LNCaP clone FGC (cell line): Measurements from ENCODE around the gene GRIN2A.

Experiments used
- DNase-seq: peaks from one replicate; pipeline ENCODE4 v3.0.0-alpha.2; 2011; ENCODE audit warnings: low read depth
- H3K4me3 ChIP-seq: 2 replicates; pipeline ENCODE4 v1.5.1; 2011; ENCODE audit warnings: mild to moderate bottlenecking, low read depth, low read length, control low read depth
- CTCF ChIP-seq: IDR thresholded peaks from 2 replicates; pipeline ENCODE4 v1.5.1; 2012; ENCODE audit warnings: mild to moderate bottlenecking; ENCODE audit not compliant: control insufficient read depth, insufficient read depth; ENCODE audit errors: extremely low read depth

The GRIN2A gene

GRCh38 chr16:10205688-10206087 is 23.5 kb upstream of the GRIN2A start:
- no peak overlapping the region for H3K4me3 ChIP-seq
- DNase-seq: no peak
- no peak for TF ChIP-seq CTCF

- no peak overlapping the region for H3K4me3 ChIP-seq
- no peak for DNase-seq
- TF ChIP-seq CTCF: no peak
These were observed 20.4 kb upstream of the GRIN2A start for GRCh38 chr16:10202649-10203048.

- DNase-seq: no peak
- no peak overlapping the region for H3K4me3 ChIP-seq
- TF ChIP-seq CTCF: no peak
These were observed 18.7 kb upstream of the GRIN2A start for GRCh38 chr16:10200637-10201586.

- H3K4me3 ChIP-seq: no peak overlapping the region
- TF ChIP-seq CTCF: no peak
- DNase-seq: no peak
These were observed 14.8 kb upstream of the GRIN2A start for GRCh38 chr16:10196999-10197398.

- TF ChIP-seq CTCF: no peak
- H3K4me3 ChIP-seq: no peak overlapping the region
- DNase-seq: no peak
These were observed 8.9 kb upstream of the GRIN2A start for GRCh38 chr16:10191096-10191495.

GRCh38 chr16:10189861-10190390 is 7.7 kb upstream of the GRIN2A start:
- no peak for DNase-seq
- no peak for TF ChIP-seq CTCF
- H3K4me3 ChIP-seq: no peak overlapping the region
